Measurements from ENCODE around the gene DCBLD1. TPM values are rescaled to one million over a fixed set of nuclear protein-coding genes. Genes with fewer than 3 reads are reported as not detected.

DCBLD1 gene
- total RNA-seq, 1 experiment from 2014 or later, result 1.5 TPM

DNA sequence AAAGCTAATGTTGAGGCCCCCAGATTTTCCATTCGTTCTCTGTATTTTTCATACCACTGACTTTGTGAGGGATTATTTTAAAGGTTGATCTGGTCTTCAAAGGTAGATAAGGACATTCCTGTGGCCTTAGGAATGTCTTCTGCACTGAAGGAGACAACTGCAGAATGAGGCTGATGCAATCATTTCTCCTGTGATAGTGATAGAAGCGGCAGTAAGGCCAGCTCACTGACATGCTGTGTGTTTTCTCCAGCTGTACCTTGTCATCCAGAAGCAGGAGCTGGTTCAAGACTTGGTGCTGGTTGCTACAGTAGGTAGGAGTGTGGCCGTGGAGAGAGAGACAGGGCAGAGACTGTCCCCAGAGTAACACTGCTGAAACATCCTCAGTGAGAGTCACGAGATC lies 53.8 kb downstream of the DCBLD1 start:
- Histone ChIP-seq H3K27ac (ENCODE audit: low read depth, low read length, poor library complexity, severe bottlenecking) (no peak overlapping the region), H3K4me3 (ENCODE audit: low read depth, low read length, poor library complexity, severe bottlenecking) (no peak overlapping the region), H3K36me3 (ENCODE audit: insufficient read depth, low read length, poor library complexity, severe bottlenecking) (no peaks in the 10 kb centered on the region), H3K9me3 (ENCODE audit: low read depth, low read length, poor library complexity, severe bottlenecking) (no peaks in the 10 kb centered on the region), H3K4me1 (ENCODE audit: insufficient read depth, low read length, poor library complexity, severe bottlenecking) (no peaks in the 10 kb centered on the region), H3K27me3 (replicated peaks; ENCODE audit: insufficient read depth, low read depth, low read length, poor library complexity) (no peaks in the 10 kb centered on the region)
- ChIA-PET CTCF (no interaction called here), POLR2A (ENCODE audit: low non-redundant PET) (no interaction called here)
- no peak for DNase-seq (ENCODE audit: low spot score)
- TF ChIP-seq, protein P1, sequence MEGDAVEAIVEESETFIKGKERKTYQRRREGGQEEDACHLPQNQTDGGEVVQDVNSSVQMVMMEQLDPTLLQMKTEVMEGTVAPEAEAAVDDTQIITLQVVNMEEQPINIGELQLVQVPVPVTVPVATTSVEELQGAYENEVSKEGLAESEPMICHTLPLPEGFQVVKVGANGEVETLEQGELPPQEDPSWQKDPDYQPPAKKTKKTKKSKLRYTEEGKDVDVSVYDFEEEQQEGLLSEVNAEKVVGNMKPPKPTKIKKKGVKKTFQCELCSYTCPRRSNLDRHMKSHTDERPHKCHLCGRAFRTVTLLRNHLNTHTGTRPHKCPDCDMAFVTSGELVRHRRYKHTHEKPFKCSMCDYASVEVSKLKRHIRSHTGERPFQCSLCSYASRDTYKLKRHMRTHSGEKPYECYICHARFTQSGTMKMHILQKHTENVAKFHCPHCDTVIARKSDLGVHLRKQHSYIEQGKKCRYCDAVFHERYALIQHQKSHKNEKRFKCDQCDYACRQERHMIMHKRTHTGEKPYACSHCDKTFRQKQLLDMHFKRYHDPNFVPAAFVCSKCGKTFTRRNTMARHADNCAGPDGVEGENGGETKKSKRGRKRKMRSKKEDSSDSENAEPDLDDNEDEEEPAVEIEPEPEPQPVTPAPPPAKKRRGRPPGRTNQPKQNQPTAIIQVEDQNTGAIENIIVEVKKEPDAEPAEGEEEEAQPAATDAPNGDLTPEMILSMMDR (conservative IDR thresholded peaks at IDR 0.05; ENCODE audit: low read depth, low read length), result no peak
- TF ChIP-seq EZH2 (IDR thresholded peaks at IDR 0.05; ENCODE audit: borderline replicate concordance, low read depth, low read length, poor library complexity, severe bottlenecking), result no peak
- intact Hi-C loops (cut with micrococcal nuclease; ENCODE audit: unreplicated experiment), result no loop called here
- BruUV-seq (replicated peaks), result no TSS peak

DNA sequence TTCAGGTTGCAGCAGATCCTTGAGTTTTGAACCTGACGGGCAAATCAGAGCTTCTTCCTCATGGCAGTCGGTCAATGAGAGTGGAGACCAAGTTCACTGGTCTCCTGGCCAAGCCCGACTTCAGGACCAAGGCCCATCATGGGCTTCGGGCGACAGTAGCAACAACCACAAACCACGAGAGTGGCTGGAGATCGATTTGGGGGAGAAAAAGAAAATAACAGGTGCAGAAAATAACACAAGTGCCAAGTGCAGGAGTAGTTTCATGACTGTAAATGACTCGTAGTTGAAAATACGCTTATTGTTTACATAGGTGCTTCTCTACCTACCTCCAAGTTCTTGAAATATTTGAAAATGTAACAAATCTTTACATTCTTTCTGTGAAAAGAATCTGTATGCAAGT lies 56.1 kb downstream of the DCBLD1 start:
- H3K4me3 ChIP-seq (ENCODE audit: low read depth, low read length, poor library complexity, severe bottlenecking), result no peak overlapping the region
- ChIA-PET CTCF (no interaction called here), POLR2A (ENCODE audit: low non-redundant PET) (no interaction called here)
- no peak for TF ChIP-seq EZH2 (IDR thresholded peaks at IDR 0.05; ENCODE audit: borderline replicate concordance, low read depth, low read length, poor library complexity, severe bottlenecking)
- TF ChIP-seq, protein P1 (conservative IDR thresholded peaks at IDR 0.05; ENCODE audit: low read depth, low read length), result no peak
- no peaks in the 10 kb centered on the region for H3K27me3 ChIP-seq (replicated peaks; ENCODE audit: insufficient read depth, low read depth, low read length, poor library complexity)
- no peaks in the 10 kb centered on the region for H3K9me3 ChIP-seq (ENCODE audit: low read depth, low read length, poor library complexity, severe bottlenecking)
- H3K36me3 ChIP-seq (ENCODE audit: insufficient read depth, low read length, poor library complexity, severe bottlenecking), result no peaks in the 10 kb centered on the region
- DNase-seq (ENCODE audit: low spot score), result no peak
- intact Hi-C loops (cut with micrococcal nuclease; ENCODE audit: unreplicated experiment), result no loop called here
- no TSS peak for BruUV-seq (replicated peaks)
- H3K4me1 ChIP-seq (ENCODE audit: insufficient read depth, low read length, poor library complexity, severe bottlenecking), result no peaks in the 10 kb centered on the region
- no peak overlapping the region for H3K27ac ChIP-seq (ENCODE audit: low read depth, low read length, poor library complexity, severe bottlenecking)

DNA sequence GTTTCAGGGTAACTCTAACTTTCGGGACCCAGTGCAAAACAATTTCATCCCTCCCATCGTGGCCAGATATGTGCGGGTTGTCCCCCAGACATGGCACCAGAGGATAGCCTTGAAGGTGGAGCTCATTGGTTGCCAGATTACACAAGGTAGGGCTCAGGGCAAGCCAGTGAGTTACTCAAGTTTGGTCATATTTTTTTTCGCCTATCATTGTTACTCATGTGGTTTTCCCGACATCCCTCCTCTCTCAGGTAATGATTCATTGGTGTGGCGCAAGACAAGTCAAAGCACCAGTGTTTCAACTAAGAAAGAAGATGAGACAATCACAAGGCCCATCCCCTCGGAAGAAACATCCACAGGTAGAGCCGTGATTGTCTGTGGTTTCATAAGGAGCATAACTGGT lies 58.2 kb downstream of the DCBLD1 start:
- Histone ChIP-seq H3K9me3 (ENCODE audit: low read depth, low read length, poor library complexity, severe bottlenecking) (no peaks in the 10 kb centered on the region), H3K36me3 (ENCODE audit: insufficient read depth, low read length, poor library complexity, severe bottlenecking) (no peaks in the 10 kb centered on the region)

More for the DNA sequence above, 58.2 kb downstream of the DCBLD1 start:
- BruUV-seq (replicated peaks), result no TSS peak
- TF ChIP-seq, protein P1 (conservative IDR thresholded peaks at IDR 0.05; ENCODE audit: low read depth, low read length), result no peak
- TF ChIP-seq EZH2 (IDR thresholded peaks at IDR 0.05; ENCODE audit: borderline replicate concordance, low read depth, low read length, poor library complexity, severe bottlenecking), result no peak
- CTCF ChIA-PET, result no interaction called here
- Histone ChIP-seq H3K27me3 (replicated peaks; ENCODE audit: insufficient read depth, low read depth, low read length, poor library complexity) (no peaks in the 10 kb centered on the region), H3K27ac (ENCODE audit: low read depth, low read length, poor library complexity, severe bottlenecking) (no peak overlapping the region), H3K4me3 (ENCODE audit: low read depth, low read length, poor library complexity, severe bottlenecking) (no peak overlapping the region), H3K4me1 (ENCODE audit: insufficient read depth, low read length, poor library complexity, severe bottlenecking) (no peaks in the 10 kb centered on the region)
- no peak for DNase-seq (ENCODE audit: low spot score)
- POLR2A ChIA-PET (ENCODE audit: low non-redundant PET), result no interaction called here
- intact Hi-C loops (cut with micrococcal nuclease; ENCODE audit: unreplicated experiment), result no loop called here

All from A673 (cell line).